Measurements from ENCODE around the gene TRIM75. TPM values are rescaled to one million over a fixed set of nuclear protein-coding genes. Genes with fewer than 3 reads are reported as not detected.

The TRIM75 gene
- total and polyA plus RNA-seq, 10 of the 15 experiments (the other 5 are each of a cell fraction or from before 2014, with no cell fraction given) = not detected

DNA sequence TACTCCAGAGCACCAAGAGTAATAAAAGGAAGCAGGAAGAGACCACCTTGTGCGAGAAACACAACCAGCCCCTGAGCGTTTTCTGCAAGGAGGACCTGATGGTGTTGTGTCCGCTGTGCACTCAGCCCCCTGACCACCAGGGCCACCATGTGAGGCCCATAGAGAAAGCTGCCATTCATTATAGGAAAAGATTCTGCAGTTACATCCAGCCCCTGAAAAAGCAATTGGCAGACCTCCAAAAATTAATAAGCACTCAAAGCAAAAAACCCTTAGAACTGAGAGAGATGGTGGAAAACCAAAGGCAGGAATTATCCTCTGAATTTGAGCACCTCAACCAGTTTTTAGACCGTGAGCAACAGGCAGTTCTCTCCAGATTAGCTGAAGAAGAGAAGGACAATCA, 5.7 kb downstream of the TRIM75 start:
- ATAC-seq (no peak), DNase-seq (ENCODE audit: low read depth, low spot score) (no peak), FAIRE-seq (no peak)
- no TSS peak for BruUV-seq (replicated peaks)
- H3K27me3 ChIP-seq (replicated peaks in 1 of 2; ENCODE audit: control insufficient read depth in 2 of 2, insufficient read depth in 2 of 2, low read length in 1 of 2) = no peaks in the 10 kb centered on the region; a peak in 1 of 4 replicates
- no peaks in the 10 kb centered on the region for H4K20me1 ChIP-seq (ENCODE audit: control insufficient read depth, insufficient read depth)
- no peak overlapping the region for H3K9ac ChIP-seq (ENCODE audit: control insufficient read depth, insufficient read depth, low read length)
- no peak overlapping the region for H3K27ac ChIP-seq (ENCODE audit: control insufficient read depth, insufficient read depth)
- no peak overlapping the region for H3K4me2 ChIP-seq (ENCODE audit: control insufficient read depth, insufficient read depth)
- intact Hi-C loops (cut with micrococcal nuclease; ENCODE audit: unreplicated experiment) (no loop called here), in situ Hi-C loops (cut with MboI) (no loop called here)
- RAD21 ChIA-PET (ENCODE audit: unreplicated experiment) = no interaction called here
- POLR2A ChIA-PET = no interaction called here
- H3K79me2 ChIP-seq (ENCODE audit: control insufficient read depth, insufficient read depth, low read length) = no peaks in the 10 kb centered on the region
- no peak overlapping the region for H3K4me3 ChIP-seq
- H3K36me3 ChIP-seq (ENCODE audit: control insufficient read depth in 2 of 2, insufficient read depth in 2 of 2, low read length in 1 of 2) = no peaks in the 10 kb centered on the region
- H3K4me1 ChIP-seq (ENCODE audit: control insufficient read depth, insufficient read depth, low read length) = no peaks in the 10 kb centered on the region
- WGBS (ENCODE audit: insufficient coverage, insufficient replicate concordance, low lambda C conversion rate, missing lambda C conversion rate) = 38% methylated on average over 4 of the region's 4 CpGs
- H3K9me3 ChIP-seq (replicated peaks; ENCODE audit: control insufficient read depth, insufficient read depth, low read length) = no peaks in the 10 kb centered on the region
- CTCF ChIA-PET = no interaction called here
- SMC1A ChIA-PET (ENCODE audit: uncharacterized antibody, unreplicated experiment) = no interaction called here
- no peak overlapping the region for H2AFZ ChIP-seq (ENCODE audit: control insufficient read depth, low read depth, low read length)
- TF ChIP-seq, protein P1, sequence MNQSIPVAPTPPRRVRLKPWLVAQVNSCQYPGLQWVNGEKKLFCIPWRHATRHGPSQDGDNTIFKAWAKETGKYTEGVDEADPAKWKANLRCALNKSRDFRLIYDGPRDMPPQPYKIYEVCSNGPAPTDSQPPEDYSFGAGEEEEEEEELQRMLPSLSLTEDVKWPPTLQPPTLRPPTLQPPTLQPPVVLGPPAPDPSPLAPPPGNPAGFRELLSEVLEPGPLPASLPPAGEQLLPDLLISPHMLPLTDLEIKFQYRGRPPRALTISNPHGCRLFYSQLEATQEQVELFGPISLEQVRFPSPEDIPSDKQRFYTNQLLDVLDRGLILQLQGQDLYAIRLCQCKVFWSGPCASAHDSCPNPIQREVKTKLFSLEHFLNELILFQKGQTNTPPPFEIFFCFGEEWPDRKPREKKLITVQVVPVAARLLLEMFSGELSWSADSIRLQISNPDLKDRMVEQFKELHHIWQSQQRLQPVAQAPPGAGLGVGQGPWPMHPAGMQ (IDR thresholded peaks at IDR 0.05; ENCODE audit: borderline replicate concordance) = no peak
- TF ChIP-seq NFXL1 (IDR thresholded peaks at IDR 0.05; ENCODE audit: borderline replicate concordance) (no peak), NR2F1 (conservative IDR thresholded peaks at IDR 0.05) (no peak), WRNIP1 (IDR thresholded peaks at IDR 0.05; ENCODE audit: borderline replicate concordance, low read depth, low read length) (no peak), IRF4 (IDR thresholded peaks at IDR 0.05; ENCODE audit: low read depth, low read length) (no peak), RB1 (IDR thresholded peaks at IDR 0.05; ENCODE audit: borderline replicate concordance) (no peak), POLR2A (IDR thresholded peaks at IDR 0.05; ENCODE audit: low read depth, low read length) (no peak), ESRRA (IDR thresholded peaks at IDR 0.05; ENCODE audit: low read length) (no peak), RAD51 (IDR thresholded peaks at IDR 0.05) (no peak), MTA2 (IDR thresholded peaks at IDR 0.05; ENCODE audit: low read depth) (no peak)
- TF ChIP-seq, protein P2, sequence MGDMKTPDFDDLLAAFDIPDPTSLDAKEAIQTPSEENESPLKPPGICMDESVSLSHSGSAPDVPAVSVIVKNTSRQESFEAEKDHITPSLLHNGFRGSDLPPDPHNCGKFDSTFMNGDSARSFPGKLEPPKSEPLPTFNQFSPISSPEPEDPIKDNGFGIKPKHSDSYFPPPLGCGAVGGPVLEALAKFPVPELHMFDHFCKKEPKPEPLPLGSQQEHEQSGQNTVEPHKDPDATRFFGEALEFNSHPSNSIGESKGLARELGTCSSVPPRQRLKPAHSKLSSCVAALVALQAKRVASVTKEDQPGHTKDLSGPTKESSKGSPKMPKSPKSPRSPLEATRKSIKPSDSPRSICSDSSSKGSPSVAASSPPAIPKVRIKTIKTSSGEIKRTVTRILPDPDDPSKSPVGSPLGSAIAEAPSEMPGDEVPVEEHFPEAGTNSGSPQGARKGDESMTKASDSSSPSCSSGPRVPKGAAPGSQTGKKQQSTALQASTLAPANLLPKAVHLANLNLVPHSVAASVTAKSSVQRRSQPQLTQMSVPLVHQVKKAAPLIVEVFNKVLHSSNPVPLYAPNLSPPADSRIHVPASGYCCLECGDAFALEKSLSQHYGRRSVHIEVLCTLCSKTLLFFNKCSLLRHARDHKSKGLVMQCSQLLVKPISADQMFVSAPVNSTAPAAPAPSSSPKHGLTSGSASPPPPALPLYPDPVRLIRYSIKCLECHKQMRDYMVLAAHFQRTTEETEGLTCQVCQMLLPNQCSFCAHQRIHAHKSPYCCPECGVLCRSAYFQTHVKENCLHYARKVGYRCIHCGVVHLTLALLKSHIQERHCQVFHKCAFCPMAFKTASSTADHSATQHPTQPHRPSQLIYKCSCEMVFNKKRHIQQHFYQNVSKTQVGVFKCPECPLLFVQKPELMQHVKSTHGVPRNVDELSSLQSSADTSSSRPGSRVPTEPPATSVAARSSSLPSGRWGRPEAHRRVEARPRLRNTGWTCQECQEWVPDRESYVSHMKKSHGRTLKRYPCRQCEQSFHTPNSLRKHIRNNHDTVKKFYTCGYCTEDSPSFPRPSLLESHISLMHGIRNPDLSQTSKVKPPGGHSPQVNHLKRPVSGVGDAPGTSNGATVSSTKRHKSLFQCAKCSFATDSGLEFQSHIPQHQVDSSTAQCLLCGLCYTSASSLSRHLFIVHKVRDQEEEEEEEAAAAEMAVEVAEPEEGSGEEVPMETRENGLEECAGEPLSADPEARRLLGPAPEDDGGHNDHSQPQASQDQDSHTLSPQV (IDR thresholded peaks at IDR 0.05) = no peak

Measured in GM12878 (cell line).